Measurements from ENCODE around the gene DNAH2. TPM values are rescaled to one million over a fixed set of nuclear protein-coding genes. Genes with fewer than 3 reads are reported as not detected.
A peak's percentile ranks its signal among the peaks of the same experiment; 100 is the strongest.

DNAH2 gene
- total and polyA plus RNA-seq, 12 donors, result under 0.01 to 0.30 (median 0.03) TPM; not detected in 3

- DNase-seq (peak; percentile 77 to 88), ATAC-seq (peak; percentile 3 to 43 (median 28))
- no peak for TF ChIP-seq CTCF (IDR thresholded peaks at IDR 0.05)
- Histone ChIP-seq H3K27me3 (no peaks in the 10 kb centered on the region), H3K36me3 (peaks cover 0 to 57% (median 18%) of the 10 kb centered on the region in 9 donors), H3K27ac (peak overlapping the region; percentile 82 to 98 (median 93)), H3K4me3 (peak overlapping the region; percentile 60 to 72 (median 68)), H3K9me3 (no peaks in the 10 kb centered on the region), H3K4me1 (peaks cover 3 to 62% (median 44%) of the 10 kb centered on the region in 9 donors)
- 13 to 19% methylated on average over 29 of the region's 29 CpGs for WGBS, 2 donors
- intact Hi-C loops (cut with DNase I), result loop anchor here in 8 of 10 donors (2.0 to 10.0 kb wide), 7 partner anchors 13 to 299 kb away; partner anchors contain the start of genes KDM6B (in 3 of the 8), PER1 (in 1 of the 8) and RNF227 (in 1 of the 8)
These were observed 138.7 kb downstream of the DNAH2 start for GRCh38 chr17:7856011-7856810.

GRCh38 chr17:7856811-7857712 lies 139.5 kb downstream of the DNAH2 start, which contains the start of gene NAA38:
TSS of gene NAA38 (minus strand) at chr17:7857559. CDS start at chr17:7857463, 96 bp downstream.
- peak; percentile 87 to 92 (median 90) for ATAC-seq
- peak within 1 kb of the TSS; percentile 60 to 72 (median 68) for H3K4me3 ChIP-seq
- DNase-seq, result peak; percentile 93 to 98
- peaks cover 0 to 57% (median 16%) of the 10 kb centered on the region in 9 donors for H3K36me3 ChIP-seq
- WGBS, 2 donors, result 1% methylated on average over 64 of the region's 64 CpGs
- H3K27ac ChIP-seq, result peak within 1 kb of the TSS; percentile 79 to 98 (median 93)
- peaks cover under 1 to 54% (median 38%) of the 10 kb centered on the region in 9 donors for H3K4me1 ChIP-seq
- H3K27me3 ChIP-seq, result no peaks in the 10 kb centered on the region
- intact Hi-C loops (cut with DNase I), result loop anchor here in 8 of 10 donors (1.0 to 10.0 kb wide), 8 partner anchors 14 to 298 kb away; partner anchors contain the start of genes KDM6B (in 3 of the 8), PER1 (in 1 of the 8) and RNF227 (in 1 of the 8)
- H3K9me3 ChIP-seq, result no peaks in the 10 kb centered on the region
- TF ChIP-seq CTCF (IDR thresholded peaks at IDR 0.05), result peak; percentile 14 to 80 (median 45)

GRCh38 chr17:7857713-7858521 lies 140.4 kb downstream of the DNAH2 start, which contains the start of gene CYB5D1:
TSS of gene CYB5D1 (plus strand) at chr17:7858003. CDS start at chr17:7858135, 132 bp downstream.
- DNase-seq, result peak; percentile 80 to 96
- H3K4me3 ChIP-seq, result peak within 1 kb of the TSS; percentile 60 to 72 (median 68)
- peaks cover 0 to 52% (median 12%) of the 10 kb centered on the region in 9 donors for H3K36me3 ChIP-seq
- WGBS, 2 donors, result 2 to 3% methylated on average over 48 of the region's 48 CpGs
- H3K27ac ChIP-seq, result peak within 1 kb of the TSS; percentile 79 to 98 (median 93)
- ATAC-seq, result peak; percentile 56 to 76 (median 69)
- peaks cover 0 to 50% (median 32%) of the 10 kb centered on the region in 9 donors for H3K4me1 ChIP-seq
- intact Hi-C loops (cut with DNase I), result loop anchor here in 8 of 10 donors (1.0 to 10.0 kb wide), 8 partner anchors 15 to 297 kb away; partner anchors contain the start of genes KDM6B (in 3 of the 8), PER1 (in 1 of the 8) and RNF227 (in 1 of the 8)
- no peaks in the 10 kb centered on the region for H3K9me3 ChIP-seq
- no peak for TF ChIP-seq CTCF (IDR thresholded peaks at IDR 0.05)
- no peaks in the 10 kb centered on the region for H3K27me3 ChIP-seq

All from heart right ventricle (tissue), 16 donors.